HepG2 (cell line): ENCODE measurements around the gene MGST2. TPM values are rescaled to one million over a fixed set of nuclear protein-coding genes. Genes with fewer than 3 reads are reported as not detected.

Source experiments
- AKAP8 ChIP-seq: sonication (generic); formaldehyde crosslinking; IDR thresholded peaks from 2 replicates; pipeline ENCODE4 v1.5.1; 2020; ENCODE audit warnings: mild to moderate bottlenecking, missing genetic modification reagents
- CC2D1A ChIP-seq: sonication (generic); formaldehyde crosslinking; IDR thresholded peaks from 2 replicates; pipeline ENCODE4 v1.8.1; 2023; ENCODE audit warnings: mild to moderate bottlenecking, missing genetic modification reagents
- CSRNP2 ChIP-seq: sonication (generic); formaldehyde crosslinking; conservative IDR thresholded peaks from 2 replicates; pipeline ENCODE4 v1.8.0; 2022; ENCODE audit warnings: low read depth, missing genetic modification reagents
- ESRRA ChIP-seq: sonication (generic); formaldehyde crosslinking; IDR thresholded peaks from 2 replicates; pipeline ENCODE4 v1.5.1; 2020; ENCODE audit warnings: mild to moderate bottlenecking, low read depth, missing genetic modification reagents
- LCORL ChIP-seq, 2 experiments: fragments of 450-650 bp in 1 of 2; sonication (generic) in 1 of 2; formaldehyde crosslinking in 1 of 2; IDR thresholded peaks; 2 replicates each; pipeline versions ENCODE4 v1.5.0 to v1.6.1; 2017 to 2020; ENCODE audit warnings: antibody characterized with exemption in 1 of 2, missing genetic modification reagents in 1 of 2
- MED1 ChIP-seq: sonication (generic); formaldehyde crosslinking; IDR thresholded peaks from 2 replicates; pipeline ENCODE4 v1.4.0; 2020; ENCODE audit warnings: missing genetic modification reagents
- MIER3 ChIP-seq: IDR thresholded peaks from 2 replicates; pipeline ENCODE4 v1.6.1; 2016; ENCODE audit warnings: missing compliant biosample characterization, borderline replicate concordance
- NRL ChIP-seq: sonication (generic); formaldehyde crosslinking; IDR thresholded peaks from 2 replicates; pipeline ENCODE4 v1.5.0; 2020; ENCODE audit warnings: missing genetic modification reagents, mild to moderate bottlenecking, moderate library complexity, borderline replicate concordance
- PHF5A ChIP-seq: IDR thresholded peaks from one replicate; pipeline ENCODE4 v1.6.1; 2018; ENCODE audit warnings: low read depth, missing genetic modification reagents; ENCODE audit not compliant: unreplicated experiment
- RERE ChIP-seq: IDR thresholded peaks from 2 replicates; pipeline ENCODE4 v1.6.1; 2016; ENCODE audit warnings: low read depth, missing genetic modification reagents, missing compliant biosample characterization
- ZNF20 ChIP-seq: sonication (generic); formaldehyde crosslinking; IDR thresholded peaks from 2 replicates; pipeline ENCODE4 v1.4.0; 2020; ENCODE audit warnings: mild to moderate bottlenecking, moderate library complexity, missing genetic modification reagents
- ZNF331 ChIP-seq: sonication (generic); formaldehyde crosslinking; IDR thresholded peaks from 2 replicates; pipeline ENCODE4 v1.4.0; 2020; ENCODE audit warnings: missing genetic modification reagents
- ZNF530 ChIP-seq: sonication (generic); formaldehyde crosslinking; IDR thresholded peaks from 2 replicates; pipeline ENCODE4 v1.5.0; 2020; ENCODE audit warnings: low read depth, mild to moderate bottlenecking, missing genetic modification reagents
- ZNF614 ChIP-seq: IDR thresholded peaks from 2 replicates; pipeline ENCODE4 v1.6.1; 2018; ENCODE audit warnings: missing biosample characterization, missing genetic modification reagents, inconsistent platforms, borderline replicate concordance
- ZSCAN31 ChIP-seq: sonication (generic); formaldehyde crosslinking; IDR thresholded peaks from 2 replicates; pipeline ENCODE4 v1.5.0; 2020; ENCODE audit warnings: low read depth, mild to moderate bottlenecking, missing genetic modification reagents
- polyA plus RNA-seq, 8 experiments: library from polyadenylated mRNA; depleted of rRNA in 3 of 8; stranded (reverse) in 7 of 8; unstranded in 1 of 8; fragments of >200 nt; fragmentation: Illumina TruSeq in 4 of 8; extraction: Trizol in 4 of 8; gene quantifications; 2 replicates each; pipeline versions ENCODE4 v1.2.1 to v1.2.3, GENCODE V29; 2011 to 2016; ENCODE audit warnings: low read depth in 4 of 8, missing spikeins in 1 of 8, mixed read lengths in 1 of 8; ENCODE audit not compliant: insufficient read depth in 1 of 8
- total RNA-seq, 5 experiments: library from RNA; depleted of rRNA; stranded (reverse); fragments of >200 nt; fragmentation: Illumina TruSeq; extraction: Trizol; gene quantifications; 2 replicates each; pipeline ENCODE4 v1.2.3, GENCODE V29; 2016; ENCODE audit warnings: low read depth in 1 of 5
- TF ChIP-seq, protein P1 (sequence below): sonication (generic); formaldehyde crosslinking; IDR thresholded peaks from 2 replicates; pipeline ENCODE4 v1.8.1; 2022; ENCODE audit warnings: low read depth, mild to moderate bottlenecking, missing genetic modification reagents
- TF ChIP-seq, protein P2 (sequence below): sonication (generic); formaldehyde crosslinking; IDR thresholded peaks from 2 replicates; pipeline ENCODE4 v1.8.1; 2023; ENCODE audit warnings: mild to moderate bottlenecking, moderate library complexity, missing genetic modification reagents

Gene MGST2
- total and polyA plus RNA-seq, 2 of the 13 experiments (the other 11 are each of a cell fraction or from before 2014, with no cell fraction given): 205 to 416 TPM

DNA sequence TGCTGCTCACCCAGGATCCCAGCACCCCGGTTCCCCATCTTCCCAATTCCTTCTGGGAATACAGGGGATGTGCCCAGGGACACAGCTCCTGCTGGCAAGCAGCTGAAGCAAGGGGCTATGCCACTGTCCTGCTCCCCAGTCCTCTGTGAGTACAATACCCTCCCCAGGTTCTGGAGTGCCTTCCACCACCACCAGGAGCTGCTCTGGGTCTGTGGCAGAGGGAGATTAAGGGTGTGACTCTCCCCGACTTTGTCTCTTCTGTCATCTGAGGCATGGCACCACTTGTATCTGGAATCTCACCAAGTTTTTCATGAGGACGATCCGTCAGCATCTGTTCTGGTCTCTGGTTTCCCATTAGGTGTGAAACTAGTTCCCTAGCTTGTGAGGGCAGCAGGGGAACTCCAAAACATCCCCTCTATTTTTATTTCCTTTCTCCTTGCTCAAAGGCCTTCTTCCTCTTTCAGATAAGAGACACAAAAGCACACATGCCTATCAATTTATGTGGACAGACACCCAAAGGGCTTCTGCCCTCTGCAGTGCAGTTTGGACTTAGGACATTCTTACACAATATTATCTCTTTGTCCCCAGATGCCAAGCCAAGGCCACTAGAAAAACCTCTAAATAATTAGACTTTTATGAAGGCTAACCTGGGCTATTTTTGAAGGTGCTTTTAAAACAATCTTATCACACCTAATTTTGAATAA, 26.8 kb downstream of the MGST2 start (continued):
- TF ChIP-seq, protein P1, sequence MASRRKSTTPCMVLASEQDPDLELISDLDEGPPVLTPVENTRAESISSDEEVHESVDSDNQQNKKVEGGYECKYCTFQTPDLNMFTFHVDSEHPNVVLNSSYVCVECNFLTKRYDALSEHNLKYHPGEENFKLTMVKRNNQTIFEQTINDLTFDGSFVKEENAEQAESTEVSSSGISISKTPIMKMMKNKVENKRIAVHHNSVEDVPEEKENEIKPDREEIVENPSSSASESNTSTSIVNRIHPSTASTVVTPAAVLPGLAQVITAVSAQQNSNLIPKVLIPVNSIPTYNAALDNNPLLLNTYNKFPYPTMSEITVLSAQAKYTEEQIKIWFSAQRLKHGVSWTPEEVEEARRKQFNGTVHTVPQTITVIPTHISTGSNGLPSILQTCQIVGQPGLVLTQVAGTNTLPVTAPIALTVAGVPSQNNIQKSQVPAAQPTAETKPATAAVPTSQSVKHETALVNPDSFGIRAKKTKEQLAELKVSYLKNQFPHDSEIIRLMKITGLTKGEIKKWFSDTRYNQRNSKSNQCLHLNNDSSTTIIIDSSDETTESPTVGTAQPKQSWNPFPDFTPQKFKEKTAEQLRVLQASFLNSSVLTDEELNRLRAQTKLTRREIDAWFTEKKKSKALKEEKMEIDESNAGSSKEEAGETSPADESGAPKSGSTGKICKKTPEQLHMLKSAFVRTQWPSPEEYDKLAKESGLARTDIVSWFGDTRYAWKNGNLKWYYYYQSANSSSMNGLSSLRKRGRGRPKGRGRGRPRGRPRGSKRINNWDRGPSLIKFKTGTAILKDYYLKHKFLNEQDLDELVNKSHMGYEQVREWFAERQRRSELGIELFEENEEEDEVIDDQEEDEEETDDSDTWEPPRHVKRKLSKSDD (CRISPR knock-in tag): 0 out of 2 replicates have a peak, but pooled peaks have one; percentile 31
- peak; percentile 24; the same call in 1 of the 2 replicates for TF ChIP-seq ESRRA (CRISPR knock-in tag)
- peak; percentile 38; the same call in 1 of the 2 replicates for TF ChIP-seq ZSCAN31
- TF ChIP-seq RERE (CRISPR knock-in tag): peak; percentile 58; the same call in 1 of the 2 replicates
- 0 out of 2 replicates have a peak, but pooled peaks have one; percentile 26 for TF ChIP-seq CC2D1A
- no peak for TF ChIP-seq ZNF530 (CRISPR knock-in tag)
- TF ChIP-seq NRL (CRISPR knock-in tag): 0 out of 2 replicates have a peak, but pooled peaks have one; percentile 28
- no peak for TF ChIP-seq ZNF20 (CRISPR knock-in tag)
- peak; percentile 59 for TF ChIP-seq LCORL (IDR thresholded peaks at IDR 0.05)
- peak; percentile 70 for TF ChIP-seq LCORL (CRISPR knock-in tag; IDR thresholded peaks at IDR 0.05)
- peak; percentile 65 for TF ChIP-seq PHF5A (CRISPR knock-in tag)
- peak; percentile 84 for TF ChIP-seq ZNF331 (CRISPR knock-in tag)
- TF ChIP-seq ZNF614: peak; percentile 83
- TF ChIP-seq MIER3 (CRISPR knock-in tag): 0 out of 2 replicates have a peak, but pooled peaks have one; percentile 39
- peak; percentile 98 for TF ChIP-seq MED1 (CRISPR knock-in tag)
- TF ChIP-seq CSRNP2 (CRISPR knock-in tag): no peak
- TF ChIP-seq, protein P2, sequence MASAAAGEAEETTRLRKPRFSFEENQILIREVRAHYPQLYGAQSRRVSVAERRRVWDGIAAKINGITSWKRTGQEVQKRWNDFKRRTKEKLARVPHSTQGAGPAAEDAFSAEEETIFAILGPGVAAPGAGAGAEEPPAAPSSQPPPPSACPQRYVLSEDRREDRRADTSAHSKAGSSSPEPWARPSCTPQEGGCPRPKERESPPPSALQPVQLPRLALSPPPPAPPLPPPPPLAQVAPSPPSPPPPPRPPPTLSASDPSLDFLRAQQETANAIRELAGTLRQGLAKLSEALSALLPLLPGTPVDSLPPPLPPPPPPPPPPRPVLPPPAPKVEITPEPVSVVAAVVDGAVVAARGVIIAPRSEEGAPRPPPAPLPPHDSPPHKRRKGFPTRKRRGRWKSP (CRISPR knock-in tag): peak; percentile 77; the same call in 1 of the 2 replicates
- 0 out of 2 replicates have a peak, but pooled peaks have one; percentile 46 for TF ChIP-seq AKAP8 (CRISPR knock-in tag)
